Activated CD8-positive, alpha-beta memory T cell treated with anti-CD3 and anti-CD28 coated beads, Interleukin-2, amount 50 U/mL, for 48 hours (primary cell): ENCODE results near the gene TTLL3.
"Not testable (repeated sequence)": the region's sequence is repeated elsewhere in the genome, so short reads cannot be mapped to it uniquely, and the experiment has no call there.

ENCODE experiments used
- DNase-seq: peaks from one replicate; pipeline ENCODE4 v3.0.0-alpha.2; 2020

TTLL3 gene

DNA sequence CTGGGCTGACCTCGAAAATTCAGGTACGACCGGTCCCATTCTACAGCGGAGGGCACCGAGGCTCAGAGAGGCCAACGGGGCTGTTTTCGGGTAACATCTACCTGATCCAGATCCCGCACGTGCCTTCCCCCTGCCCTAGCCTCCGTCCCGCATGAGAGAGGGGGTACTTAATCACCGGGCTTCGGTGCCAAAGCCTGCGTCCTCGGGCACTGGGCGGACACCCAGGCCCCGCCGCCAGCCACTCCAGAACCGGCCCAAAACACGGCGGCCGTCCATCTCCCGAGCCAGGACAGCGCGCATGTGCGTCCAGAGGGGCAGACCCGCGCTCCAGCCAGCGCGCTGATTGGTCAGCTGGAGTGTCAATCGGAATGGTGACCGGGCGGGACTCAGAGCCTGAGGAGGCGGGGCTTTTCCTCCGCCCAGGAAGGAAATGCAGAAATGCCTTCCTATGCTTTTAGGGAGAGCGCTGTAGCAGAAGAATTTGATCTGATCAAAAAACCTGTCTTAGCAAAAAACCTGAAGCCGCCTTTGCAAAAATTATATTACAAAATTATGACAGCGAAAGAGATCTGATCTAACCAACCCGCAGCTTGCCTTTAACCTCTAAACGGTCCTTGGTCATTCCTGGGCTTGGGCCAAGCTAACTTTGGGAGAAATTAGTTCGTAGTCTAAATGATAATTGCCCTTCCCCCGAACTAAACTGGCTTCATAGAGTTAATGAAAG, 33.8 kb downstream of the TTLL3 start, which contains the start of gene RPUSD3:
RPUSD3 (minus strand) TSS at position 294 of the 724 bp plus-strand sequence; CDS start at position 276, 18 bp downstream.
- peak; percentile 99 for DNase-seq

GRCh38 chr3:9846231-9846630, 36.2 kb downstream of the TTLL3 start:
- DNase-seq = no peak

DNA sequence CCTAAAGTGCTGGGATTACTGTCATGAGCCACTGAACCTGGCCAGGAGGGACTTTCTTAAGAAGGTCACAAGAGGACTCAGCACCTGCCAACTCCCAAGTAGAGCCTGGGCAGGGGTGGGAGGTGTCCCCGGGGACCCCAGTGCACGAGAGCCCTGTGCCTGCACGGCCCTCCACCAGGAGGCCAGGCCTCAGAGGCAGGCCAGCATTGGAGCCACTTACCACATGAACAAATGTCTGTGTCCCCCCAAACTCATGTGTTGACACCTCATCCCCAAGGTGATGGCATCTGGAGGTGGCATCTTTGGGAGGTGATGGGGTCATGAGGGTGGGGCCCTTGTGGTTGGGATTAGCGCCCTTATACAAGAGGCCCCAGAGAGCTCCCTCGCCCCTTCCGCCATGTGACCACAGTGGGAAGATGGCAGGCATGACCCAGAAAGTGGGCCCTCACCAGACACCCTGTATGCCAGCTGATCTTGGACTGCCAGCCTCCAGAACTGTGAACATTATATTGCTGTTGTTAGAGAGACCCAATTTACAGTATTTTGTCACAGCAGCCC, 36.9 kb downstream of the TTLL3 start:
- no peak for DNase-seq

DNA sequence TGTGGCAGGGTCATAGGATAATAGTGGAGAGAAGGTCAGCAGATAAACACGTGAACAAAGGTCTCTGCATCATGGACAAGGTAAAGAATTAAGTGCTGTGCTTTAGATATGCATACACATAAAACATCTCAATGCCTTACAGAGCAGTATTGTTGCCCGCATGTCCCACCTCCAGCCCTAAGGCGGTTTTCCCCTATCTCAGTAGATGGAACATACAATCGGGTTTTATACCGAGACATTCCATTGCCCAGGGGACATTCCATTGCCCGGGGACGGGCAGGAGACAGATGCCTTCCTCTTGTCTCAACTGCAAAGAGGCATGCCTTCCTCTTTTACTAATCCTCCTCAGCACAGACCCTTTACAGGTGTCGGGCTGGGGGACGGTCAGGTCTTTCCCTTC, 37.8 kb downstream of the TTLL3 start:
- DNase-seq = not testable (repeated sequence)

GRCh38 chr3:9848860-9849259, 38.8 kb downstream of the TTLL3 start:
- not testable (repeated sequence) for DNase-seq

GRCh38 chr3:9851383-9851782, 41.3 kb downstream of the TTLL3 start:
- DNase-seq = not testable (repeated sequence)

GRCh38 chr3:9851926-9852325, 41.9 kb downstream of the TTLL3 start:
- not testable (repeated sequence) for DNase-seq

DNA sequence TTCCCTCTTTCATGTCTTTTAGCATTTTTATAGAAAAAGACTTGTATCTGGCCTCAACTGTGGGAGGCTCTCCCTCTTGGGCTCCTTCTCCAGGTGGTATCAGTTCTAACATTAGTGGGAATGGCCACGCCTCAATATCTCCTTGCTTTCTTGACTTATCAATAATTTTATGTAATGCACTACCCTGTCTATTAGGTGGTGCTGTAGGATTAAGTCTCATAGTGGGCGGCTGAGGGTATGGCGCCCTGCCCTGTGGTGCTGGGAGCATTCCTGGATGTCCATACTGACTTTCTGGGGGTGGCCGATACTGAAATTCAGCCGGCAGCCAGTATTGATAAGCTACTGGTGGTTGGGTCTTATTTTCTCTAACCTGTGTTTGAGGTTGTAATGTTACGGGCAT, 42.5 kb downstream of the TTLL3 start:
- DNase-seq = no peak

- DNase-seq = not testable (repeated sequence)
These were observed 44.4 kb downstream of the TTLL3 start for GRCh38 chr3:9854291-9854940.

DNA sequence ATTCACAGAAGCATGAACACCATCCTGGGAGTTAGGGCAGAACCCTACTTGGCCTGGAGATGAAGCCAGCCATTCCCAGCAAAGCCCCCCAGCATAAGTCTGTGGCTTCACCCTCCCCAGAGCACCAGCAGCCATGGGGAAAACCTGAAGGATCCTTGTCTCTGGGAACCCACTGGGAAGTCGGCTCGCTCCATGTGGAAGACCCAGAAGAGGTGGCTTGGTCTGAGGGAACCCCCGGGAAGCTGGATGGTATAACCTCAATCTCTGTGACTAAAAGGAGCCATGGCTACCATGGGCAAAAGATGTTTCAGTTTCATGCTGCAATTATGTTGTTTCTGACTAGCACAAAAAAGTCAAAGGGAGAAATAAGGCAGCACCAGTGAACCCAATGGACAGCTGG, 45.5 kb downstream of the TTLL3 start:
- DNase-seq = no peak

DNA sequence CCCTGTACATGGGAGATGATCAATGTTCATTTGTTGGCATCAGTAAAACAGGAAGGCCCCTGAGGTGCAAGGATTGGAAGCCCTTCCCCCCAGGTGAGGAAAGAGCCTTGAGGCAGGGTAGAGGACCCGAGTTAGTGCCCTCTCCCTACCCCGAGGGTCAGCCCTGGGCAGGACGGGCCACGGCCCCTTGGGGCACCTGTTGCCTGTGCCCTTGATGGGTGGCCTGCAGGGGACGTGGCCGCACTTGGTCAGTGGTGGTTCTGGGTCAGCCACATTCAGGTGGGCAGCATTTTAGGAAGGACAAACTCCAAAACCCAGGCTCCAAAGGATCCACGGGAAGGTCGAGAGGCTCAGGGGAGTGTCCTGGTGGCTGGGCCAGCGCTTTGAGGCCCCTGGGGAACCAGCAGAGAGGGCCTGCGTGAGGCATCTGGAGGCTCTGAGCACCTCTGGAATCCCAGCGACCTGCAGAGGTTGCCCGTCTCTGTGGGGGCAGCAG, 49.5 kb downstream of the TTLL3 start:
- no peak for DNase-seq

DNA sequence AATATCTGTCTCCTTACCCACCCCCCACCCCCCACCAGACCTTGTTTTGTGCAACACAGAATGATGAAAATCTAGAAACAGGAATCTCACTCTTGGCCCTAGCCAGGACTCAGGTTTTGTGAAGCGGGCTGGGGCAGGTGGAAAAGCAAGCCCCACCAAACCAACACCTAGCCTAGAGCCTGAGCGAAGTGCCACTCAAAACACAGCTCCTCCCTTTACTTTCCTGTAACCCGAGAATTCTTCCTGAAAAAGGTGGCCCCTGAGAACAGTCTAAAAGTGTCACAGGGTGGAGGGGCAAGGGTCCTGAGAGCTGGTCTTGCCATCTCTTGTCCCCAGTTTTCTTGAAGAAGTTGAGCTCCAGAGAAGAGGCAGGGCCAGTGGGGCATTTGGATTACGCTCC, 51.1 kb downstream of the TTLL3 start:
- DNase-seq = no peak

- DNase-seq = no peak
These were observed 51.6 kb downstream of the TTLL3 start for GRCh38 chr3:9861626-9862130.

DNA sequence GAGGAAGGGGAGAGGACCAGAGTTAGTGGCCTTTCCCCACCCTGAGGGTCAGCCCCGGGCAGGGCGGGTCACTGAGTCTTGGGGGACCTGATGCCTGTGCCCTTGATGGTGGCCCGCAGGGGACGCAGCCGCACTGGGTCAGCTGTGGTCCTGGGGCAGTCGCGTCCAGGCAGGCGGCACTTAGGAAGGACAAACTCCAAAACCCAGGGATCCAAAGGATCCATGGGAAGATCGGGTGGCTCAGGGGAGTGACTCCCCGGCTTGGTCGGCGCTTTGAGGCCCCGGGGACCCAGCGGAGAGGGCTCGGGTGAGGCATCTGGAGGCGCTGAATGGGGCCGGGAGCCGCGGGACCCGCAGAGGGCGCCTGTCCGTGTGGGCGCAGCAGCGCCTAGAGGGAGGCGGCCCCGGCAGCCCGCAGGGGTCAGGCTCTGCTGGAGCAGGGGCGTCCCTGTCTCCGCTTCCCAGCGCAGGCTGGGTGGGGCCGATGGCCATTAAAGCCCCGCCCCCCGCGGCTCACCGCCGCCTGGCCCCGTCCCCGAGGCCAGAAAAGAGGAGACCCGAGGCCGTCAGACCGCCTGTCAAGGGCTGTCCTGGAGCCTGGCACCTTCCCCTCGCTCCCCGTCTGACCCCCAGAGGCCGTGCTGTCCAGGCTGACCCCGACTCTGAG, 52.5 kb downstream of the TTLL3 start:
- peak; percentile 68 for DNase-seq

DNA sequence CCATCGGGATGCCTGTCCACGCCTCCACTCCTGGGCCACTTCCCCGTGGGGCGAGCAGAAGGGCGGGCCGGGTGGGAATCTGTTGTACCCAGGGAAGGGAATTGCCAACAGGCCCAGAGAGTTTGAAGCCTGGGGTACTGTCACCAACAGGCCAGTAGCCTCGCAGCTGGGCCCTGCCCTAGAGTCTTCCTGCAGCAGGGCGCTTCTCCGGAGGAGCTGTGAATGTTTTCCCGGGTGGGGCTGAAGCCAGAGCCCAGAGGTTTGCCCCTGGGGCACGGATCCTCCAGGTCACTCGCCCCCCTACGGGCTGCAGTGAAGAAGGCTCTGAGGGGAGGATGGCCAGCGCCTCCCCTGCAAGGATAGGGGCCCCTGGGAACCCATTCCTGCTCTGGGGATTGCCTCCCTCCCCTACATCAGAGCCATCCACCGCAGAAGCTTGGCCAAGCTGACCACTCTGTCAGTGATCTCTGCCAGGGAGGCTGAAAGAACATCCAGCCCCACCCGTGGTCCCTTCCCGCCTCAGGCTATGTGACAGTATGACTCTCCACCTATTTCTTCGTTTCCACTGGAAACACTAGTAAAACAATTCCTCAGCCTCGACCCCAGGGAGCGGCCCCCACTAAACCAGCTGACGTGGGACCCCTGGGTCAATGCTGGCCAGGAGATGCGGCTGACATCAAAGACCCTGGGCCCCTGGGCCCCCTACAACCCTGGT, 53.2 kb downstream of the TTLL3 start:
- no peak for DNase-seq

DNA sequence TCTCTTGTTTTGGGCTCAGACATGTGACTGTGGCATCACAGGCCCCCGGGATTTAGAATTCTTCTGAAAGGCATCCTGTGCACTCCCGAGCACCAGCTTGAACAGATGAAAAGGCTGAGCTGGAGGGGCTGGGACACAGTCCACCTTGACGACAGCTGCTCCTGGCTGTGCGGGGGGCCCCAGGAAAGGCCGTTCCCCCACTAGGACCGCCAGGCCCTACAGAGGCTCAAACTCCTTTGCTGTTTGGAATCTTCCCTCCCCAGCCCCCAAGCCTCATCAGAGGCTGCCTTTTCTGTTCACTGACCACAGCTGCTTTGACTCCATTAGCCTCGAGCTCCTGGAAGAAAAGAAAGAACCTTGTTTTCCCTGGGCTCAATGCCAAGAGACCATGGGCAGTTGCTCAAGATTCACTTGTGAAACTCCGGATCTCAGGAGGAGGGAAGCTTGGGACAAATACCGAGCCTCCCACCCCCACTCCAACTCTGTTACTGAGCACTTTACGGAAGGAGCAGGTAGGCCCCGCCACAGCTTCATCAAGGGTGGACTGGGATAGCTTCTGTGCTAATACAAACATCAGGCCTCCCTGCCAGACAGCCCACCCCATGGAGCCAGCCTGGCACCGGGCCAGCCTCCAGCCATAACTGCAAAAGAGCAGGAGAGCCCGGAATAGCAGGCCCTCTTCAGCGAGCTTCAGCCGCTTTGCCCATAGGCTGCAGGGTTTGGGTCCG, 54.3 kb downstream of the TTLL3 start:
- no peak for DNase-seq

DNA sequence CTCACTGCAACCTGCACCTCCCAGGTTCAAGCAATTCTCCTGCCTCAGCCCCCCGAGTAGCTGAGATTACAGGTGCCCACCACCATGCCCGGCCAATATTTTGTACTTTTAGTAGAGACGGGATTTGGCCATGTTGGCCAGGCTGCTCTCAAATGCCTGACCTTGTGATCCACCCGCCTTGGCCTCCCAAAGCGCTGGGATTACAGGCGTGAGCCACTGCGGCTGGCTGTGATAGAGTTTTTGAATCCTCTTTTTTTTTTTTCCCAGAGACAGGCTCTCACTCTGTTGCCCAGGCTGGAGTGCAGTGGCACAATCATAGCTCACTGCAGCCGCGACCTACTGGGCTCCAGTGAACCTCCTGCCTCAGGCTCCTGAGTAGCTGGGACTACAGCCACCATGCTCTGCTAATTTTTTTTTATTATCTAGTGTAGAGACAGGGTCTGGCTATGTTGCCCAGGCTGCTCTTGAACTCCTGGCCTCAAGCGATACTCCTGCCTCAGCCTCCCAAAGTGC, 55.1 kb downstream of the TTLL3 start:
- DNase-seq = not testable (repeated sequence)

GRCh38 chr3:9866639-9867038, 56.6 kb downstream of the TTLL3 start:
- DNase-seq = no peak

DNA sequence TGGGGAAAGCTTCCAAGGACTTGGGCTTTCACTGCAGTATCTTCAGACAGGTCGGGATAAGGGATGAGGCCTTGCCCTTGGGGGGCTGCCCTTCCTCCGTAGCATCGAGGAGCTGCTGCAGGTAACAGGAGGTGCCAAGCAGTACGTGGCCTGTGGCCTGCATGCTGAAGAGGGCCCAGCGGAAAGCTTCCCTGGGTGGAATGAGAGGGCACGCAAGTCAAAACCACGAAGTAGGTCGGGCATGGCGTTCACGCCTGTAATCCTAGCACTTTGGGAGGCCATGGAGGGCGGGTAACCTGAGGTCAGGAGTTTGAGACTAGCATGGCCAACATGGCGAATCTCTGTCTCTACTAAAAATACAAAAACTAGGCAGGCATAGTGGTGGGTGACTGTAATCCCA, 57.0 kb downstream of the TTLL3 start:
- DNase-seq = no peak

DNA sequence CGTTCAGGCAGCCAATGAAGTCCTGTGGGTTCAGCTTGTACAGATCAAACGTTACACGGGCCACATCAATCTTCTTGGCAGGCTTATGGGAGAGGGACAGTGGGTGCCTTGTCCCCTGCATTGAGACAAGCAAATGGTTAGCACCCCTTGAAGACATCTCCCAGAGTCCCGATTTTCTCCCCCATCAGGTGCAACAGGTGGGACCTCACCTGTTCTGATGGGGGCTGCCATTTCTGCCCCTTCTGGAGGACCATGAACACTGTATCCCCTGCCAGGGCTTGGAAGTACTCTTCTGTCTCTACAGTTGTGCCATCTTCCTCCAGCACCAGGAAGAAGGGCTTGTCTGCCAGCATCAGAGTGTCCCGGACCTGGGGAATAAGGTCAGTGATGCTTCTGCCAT, 59.9 kb downstream of the TTLL3 start:
- no peak for DNase-seq

DNA sequence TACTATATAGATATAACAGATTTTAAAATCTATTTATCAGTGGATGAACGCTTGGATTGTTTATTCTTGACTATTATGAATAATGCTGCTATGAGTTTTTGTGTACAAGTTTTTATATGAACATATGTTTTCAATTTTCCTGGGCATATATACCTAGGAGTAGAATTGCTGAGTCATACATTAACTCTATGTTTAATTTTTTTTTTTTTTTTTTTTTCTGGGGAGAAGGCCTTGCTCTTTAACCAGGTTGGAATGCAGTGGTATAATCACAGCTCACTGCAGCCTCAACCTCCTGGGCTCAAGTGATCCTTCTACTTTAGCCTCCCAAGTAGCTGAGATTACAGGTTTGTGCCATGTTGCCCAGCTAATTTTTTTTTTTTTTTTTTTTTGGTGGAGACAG, 60.9 kb downstream of the TTLL3 start:
- no peak for DNase-seq

DNA sequence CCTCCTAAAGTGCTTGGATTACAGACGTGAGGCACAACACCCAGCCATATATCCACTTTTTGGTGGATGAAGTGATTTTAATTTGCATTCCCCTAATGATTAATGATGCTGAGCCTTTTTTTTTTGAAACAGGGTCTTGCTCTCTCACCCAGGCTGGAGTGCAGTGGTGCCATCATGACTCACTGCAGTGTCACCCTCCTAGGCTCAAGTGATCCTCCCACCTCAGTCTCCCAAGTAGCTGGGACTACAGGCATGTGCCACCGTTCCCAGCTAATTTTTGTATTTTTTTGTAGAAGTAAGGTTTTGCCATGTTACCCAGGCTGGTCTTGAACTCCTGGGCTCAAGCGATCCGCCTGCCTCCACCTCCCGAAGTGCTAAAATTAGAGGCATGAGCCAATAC, 62.0 kb downstream of the TTLL3 start:
- DNase-seq = not testable (repeated sequence)
